AG04450 (cell line): Measurements from ENCODE around the gene PNRC2. TPM values are rescaled to one million over a fixed set of nuclear protein-coding genes. Genes with fewer than 3 reads are reported as not detected.

Experiments
- CTCF ChIA-PET: fragments of 300-600, 350-600 bp; formaldehyde crosslinking; extraction: SDS; loops from one replicate; lab custom pipeline; 2022; ENCODE audit warnings: antibody characterized with exemption, inconsistent platforms; lab: Charles Lee
- POLR2A ChIA-PET: fragments of 350-600 bp; formaldehyde crosslinking; extraction: SDS; loops from one replicate; lab custom pipeline; 2021; ENCODE audit warnings: antibody characterized with exemption, inconsistent platforms; lab: Yijun Ruan, JAX
- DNase-seq: peaks from one replicate; pipeline ENCODE4 v3.0.0-alpha.2; 2011; ENCODE audit warnings: low read depth, low spot score
- H3K27ac ChIP-seq: one replicate; pipeline ENCODE4 v1.5.1; 2012; ENCODE audit warnings: low read depth, low read length, control low read depth
- H3K27me3 ChIP-seq: one replicate; pipeline ENCODE4 v1.6.0; 2012; ENCODE audit warnings: low read length; ENCODE audit not compliant: control insufficient read depth, insufficient read depth
- H3K4me3 ChIP-seq: 2 replicates; pipeline ENCODE4 v1.5.1; 2011; ENCODE audit warnings: mild to moderate bottlenecking, low read depth, low read length, control low read depth
- H3K9me3 ChIP-seq: 2 replicates; pipeline ENCODE4 v1.5.1; 2012; ENCODE audit warnings: low read length; ENCODE audit not compliant: control insufficient read depth, insufficient read depth
- CTCF ChIP-seq: IDR thresholded peaks from 2 replicates; pipeline ENCODE4 v1.5.1; 2011; ENCODE audit warnings: low read depth, low read length, control low read depth, inconsistent platforms
- polyA minus RNA-seq: library from RNA; depleted of rRNA, polyadenylated mRNA; stranded (reverse); fragments of >200 nt; gene quantifications from 2 replicates; pipeline ENCODE4 v1.2.3, GENCODE V29; 2011; rRNA and poly(A)+ RNA removed
- polyA plus RNA-seq: library from polyadenylated mRNA; depleted of rRNA; stranded (reverse); fragments of >200 nt; gene quantifications from 2 replicates; pipeline ENCODE4 v1.2.3, GENCODE V29; 2011; rRNA removed

The PNRC2 gene
- polyA plus RNA-seq (96.0 and 107 TPM in 2 replicates), polyA minus RNA-seq (31.3 and 145 TPM in 2 replicates)

- Histone ChIP-seq H3K9me3 (no peaks in the 10 kb centered on the region; the same call in 1 of the 2 replicates), H3K27me3 (no peaks in the 10 kb centered on the region), H3K4me3 (peak within 1 kb of the TSS; percentile 65), H3K27ac (peak within 1 kb of the TSS; percentile 97)
- TF ChIP-seq CTCF: no peak
- POLR2A ChIA-PET: interaction anchor here (1.1 to 2.6 kb wide), 7 partner anchors 10 to 135 kb away, joined by 3 to 12 read pairs (median 5); partner anchors contain the start of genes HMGCL and SRSF10
- peak; percentile 86 for DNase-seq
- CTCF ChIA-PET: interaction anchor here (0.7 to 1.2 kb wide), 3 partner anchors 16 to 68 kb away, joined by 3 to 4 read pairs (median 3); no protein-coding TSS in a partner anchor
Observed at GRCh38 chr1:23959461-23960290, at the start of gene PNRC2. TSS of gene PNRC2 (plus strand) at chr1:23959828. CDS start at chr1:23961458, 1,630 bp downstream.

GRCh38 chr1:23910144-23910543 lies 49.5 kb upstream of the PNRC2 start:
- DNase-seq: no peak
- no peaks in the 10 kb centered on the region for H3K9me3 ChIP-seq
- no peak overlapping the region for H3K27ac ChIP-seq
- H3K27me3 ChIP-seq: peaks cover 25% of the 10 kb centered on the region
- no peak for TF ChIP-seq CTCF
- no peak overlapping the region for H3K4me3 ChIP-seq
- POLR2A ChIA-PET: no interaction called here
- CTCF ChIA-PET: interaction anchor here (0.7 to 1.2 kb wide), 2 partner anchors 118 to 138 kb away, joined by 5 read pairs; no protein-coding TSS in a partner anchor

GRCh38 chr1:23910553-23911246 lies 48.9 kb upstream of the PNRC2 start:
- no peak overlapping the region for H3K4me3 ChIP-seq
- ChIA-PET POLR2A (no interaction called here), CTCF (interaction anchor here (0.7 to 1.2 kb wide), 3 partner anchors 117 to 357 kb away, joined by 3 to 5 read pairs (median 5); no protein-coding TSS in a partner anchor)

GRCh38 chr1:23911921-23912320 lies 47.7 kb upstream of the PNRC2 start:
- ChIA-PET POLR2A (no interaction called here), CTCF (interaction anchor here (1.0 kb wide), 1 partner anchor 140 kb away, joined by 3 read pairs; no protein-coding TSS in a partner anchor)
- no peak for TF ChIP-seq CTCF
- Histone ChIP-seq H3K27ac (no peak overlapping the region), H3K4me3 (no peak overlapping the region), H3K27me3 (peaks cover 14% of the 10 kb centered on the region), H3K9me3 (no peaks in the 10 kb centered on the region)
- DNase-seq: no peak

More at GRCh38 chr1:23910553-23911246, 48.9 kb upstream of the PNRC2 start:
- DNase-seq: no peak
- no peaks in the 10 kb centered on the region for H3K9me3 ChIP-seq
- H3K27ac ChIP-seq: no peak overlapping the region
- TF ChIP-seq CTCF: no peak
- H3K27me3 ChIP-seq: peaks cover 20% of the 10 kb centered on the region
